H1 (cell line): ENCODE measurements around the gene SLC23A3.

Experiments used
- CTCF ChIP-seq, 3 experiments: IDR thresholded peaks; 1 replicate in 2 of 3; 2 replicates in 1 of 3; pipeline versions ENCODE4 v1.5.1 to v1.6.1; 2011; ENCODE audit warnings: low read length in 3 of 3, mild to moderate bottlenecking in 3 of 3, inconsistent platforms in 2 of 3, low read depth in 1 of 3, moderate library complexity in 1 of 3; ENCODE audit not compliant: insufficient read depth in 1 of 3; ENCODE audit errors: control extremely low read depth in 1 of 3
- EZH2 ChIP-seq: fragments of 200-600 bp; sonication (generic); IDR thresholded peaks from 2 replicates; pipeline ENCODE4 v1.7.1; 2012; ENCODE audit warnings: low read depth, mild to moderate bottlenecking, moderate library complexity, low read length, inconsistent platforms; ENCODE audit not compliant: severe bottlenecking
- GTF2F1 ChIP-seq: IDR thresholded peaks from 2 replicates; pipeline ENCODE4 v1.6.1; 2012; ENCODE audit warnings: low read depth, low read length, improper control_type of control experiment, borderline replicate concordance
- JUND ChIP-seq: IDR thresholded peaks from 2 replicates; pipeline ENCODE4 v1.6.1; 2011; ENCODE audit warnings: mild to moderate bottlenecking, improper control_type of control experiment, low read length
- KDM5A ChIP-seq: fragments of 200-600 bp; IDR thresholded peaks from 2 replicates; pipeline ENCODE4 v1.7.1; 2012; ENCODE audit warnings: mild to moderate bottlenecking, low read length, inconsistent platforms, mixed read lengths
- MAFK ChIP-seq: IDR thresholded peaks from 2 replicates; pipeline ENCODE4 v1.6.1; 2012; ENCODE audit warnings: low read depth, mild to moderate bottlenecking, improper control_type of control experiment, low read length
- POLR2A ChIP-seq, 2 experiments: IDR thresholded peaks; 1 replicate in 1 of 2; 2 replicates in 1 of 2; pipeline ENCODE4 v1.6.1; 2011; ENCODE audit warnings: low read depth in 2 of 2, low read length in 2 of 2, mild to moderate bottlenecking in 2 of 2; ENCODE audit errors: control extremely low read depth in 1 of 2
- POLR2AphosphoS5 ChIP-seq: IDR thresholded peaks from 2 replicates; pipeline ENCODE4 v1.6.1; 2011; ENCODE audit warnings: low read depth, low read length
- SIN3A ChIP-seq, 2 experiments: IDR thresholded peaks in 1 of 2; conservative IDR thresholded peaks in 1 of 2; 2 replicates each; pipeline ENCODE4 v1.6.1; 2011 to 2012; ENCODE audit warnings: low read length in 2 of 2, improper control_type of control experiment in 1 of 2, low read depth in 1 of 2, mild to moderate bottlenecking in 1 of 2
- TBP ChIP-seq: IDR thresholded peaks from 2 replicates; pipeline ENCODE4 v1.6.1; 2011; ENCODE audit warnings: low read depth, low read length, improper control_type of control experiment
- USF2 ChIP-seq: IDR thresholded peaks from 2 replicates; pipeline ENCODE4 v1.6.1; 2011; ENCODE audit warnings: low read length, improper control_type of control experiment

GRCh38 chr2:219159771-219160185, 10.1 kb downstream of the SLC23A3 start:
- TF ChIP-seq TBP (no peak), GTF2F1 (no peak), CTCF (IDR thresholded peaks at IDR 0.05; ENCODE audit: control extremely low read depth in 1 of 3, insufficient read depth in 1 of 3, low read depth in 1 of 3, low read length in 3 of 3) (no peak), JUND (no peak), POLR2AphosphoS5 (no peak), SIN3A (conservative IDR thresholded peaks at IDR 0.05 in 1 of 2, IDR thresholded peaks at IDR 0.05 in 1 of 2; ENCODE audit: low read depth in 1 of 2, low read length in 2 of 2) (no peak), POLR2A (IDR thresholded peaks at IDR 0.05; ENCODE audit: control extremely low read depth in 1 of 2, low read depth in 2 of 2, low read length in 2 of 2) (no peak), USF2 (no peak), EZH2 (no peak), KDM5A (no peak), MAFK (no peak)
